Endothelial cell (in vitro differentiated cells): Measurements from ENCODE around the gene SEMA3G. TPM values are rescaled to one million over a fixed set of nuclear protein-coding genes. Genes with fewer than 3 reads are reported as not detected.
A peak's percentile ranks its signal among the peaks of the same experiment; 100 is the strongest.

ENCODE experiments used
- DNase-seq: peaks from one replicate; pipeline ENCODE4 v3.0.0; 2021; ENCODE audit warnings: low spot score
- H3K27ac Mint-ChIP-seq: one replicate; pipeline ENCODE4 v1.8.0; 2021; ENCODE audit warnings: mixed read lengths, inconsistent platforms; ENCODE audit not compliant: unreplicated experiment
- H3K27me3 Mint-ChIP-seq: one replicate; pipeline ENCODE4 v1.8.0; 2021; ENCODE audit warnings: mild to moderate bottlenecking, moderate library complexity, mixed read lengths, inconsistent platforms; ENCODE audit not compliant: unreplicated experiment
- H3K36me3 Mint-ChIP-seq: one replicate; pipeline ENCODE4 v1.8.0; 2021; ENCODE audit warnings: mild to moderate bottlenecking, low read depth, mixed read lengths, inconsistent platforms; ENCODE audit not compliant: unreplicated experiment
- H3K4me1 Mint-ChIP-seq: one replicate; pipeline ENCODE4 v1.8.0; 2021; ENCODE audit warnings: mild to moderate bottlenecking, mixed read lengths, inconsistent platforms; ENCODE audit not compliant: unreplicated experiment
- H3K4me3 Mint-ChIP-seq: one replicate; pipeline ENCODE4 v1.8.0; 2021; ENCODE audit warnings: mild to moderate bottlenecking, mixed read lengths, inconsistent platforms; ENCODE audit not compliant: unreplicated experiment
- H3K9me3 Mint-ChIP-seq: one replicate; pipeline ENCODE4 v1.8.0; 2021; ENCODE audit warnings: mixed read lengths, inconsistent platforms; ENCODE audit not compliant: unreplicated experiment
- CTCF ChIP-seq: fragments of 200-600 bp; sonication (generic); IDR thresholded peaks from one replicate; pipeline ENCODE4 v1.5.0; 2021; ENCODE audit warnings: antibody characterized with exemption; ENCODE audit not compliant: unreplicated experiment
- total RNA-seq: library from RNA; stranded (reverse); fragmentation: NEBNext Ultra II Directional; extraction: Animal tissue kit (Norgen Biotek cat#: 25700); gene quantifications from one replicate; pipeline ENCODE4 v1.2.1, GENCODE V29; 2021; ENCODE audit not compliant: unreplicated experiment

The SEMA3G gene
- total RNA-seq, 1 donor from 2014 or later, result 175 TPM

- peaks cover 22% of the 10 kb centered on the region for H3K36me3 Mint-ChIP-seq
Observed at GRCh38 chr3:52399593-52399992, 45.3 kb downstream of the SEMA3G start.

GRCh38 chr3:52399131-52399530, 45.8 kb downstream of the SEMA3G start:
- no peak overlapping the region for H3K4me3 Mint-ChIP-seq

More at GRCh38 chr3:52399593-52399992, 45.3 kb downstream of the SEMA3G start:
- Mint-ChIP-seq H3K27ac (peak overlapping the region; percentile 18), H3K27me3 (peaks cover 7% of the 10 kb centered on the region), H3K4me3 (no peak overlapping the region), H3K4me1 (no peaks in the 10 kb centered on the region), H3K9me3 (no peaks in the 10 kb centered on the region)
- no peak for DNase-seq
- no peak for TF ChIP-seq CTCF

GRCh38 chr3:52398670-52399081, 46.2 kb downstream of the SEMA3G start:
- H3K27ac Mint-ChIP-seq, result no peak overlapping the region
- no peaks in the 10 kb centered on the region for H3K9me3 Mint-ChIP-seq
- no peak overlapping the region for H3K4me3 Mint-ChIP-seq
- H3K27me3 Mint-ChIP-seq, result peaks cover 7% of the 10 kb centered on the region
- H3K4me1 Mint-ChIP-seq, result no peaks in the 10 kb centered on the region
- no peak for TF ChIP-seq CTCF
- H3K36me3 Mint-ChIP-seq, result peaks cover 16% of the 10 kb centered on the region
- DNase-seq, result no peak

More at GRCh38 chr3:52399131-52399530, 45.8 kb downstream of the SEMA3G start:
- H3K4me1 Mint-ChIP-seq, result no peaks in the 10 kb centered on the region
- H3K9me3 Mint-ChIP-seq, result no peaks in the 10 kb centered on the region
- peaks cover 20% of the 10 kb centered on the region for H3K36me3 Mint-ChIP-seq
- no peak overlapping the region for H3K27ac Mint-ChIP-seq
- peaks cover 7% of the 10 kb centered on the region for H3K27me3 Mint-ChIP-seq
- no peak for DNase-seq
- TF ChIP-seq CTCF, result no peak

- Mint-ChIP-seq H3K9me3 (no peaks in the 10 kb centered on the region), H3K36me3 (peaks cover 15% of the 10 kb centered on the region), H3K27ac (no peak overlapping the region), H3K4me1 (no peaks in the 10 kb centered on the region), H3K27me3 (peaks cover 7% of the 10 kb centered on the region), H3K4me3 (no peak overlapping the region)
- no peak for TF ChIP-seq CTCF
- DNase-seq, result no peak
Observed at GRCh38 chr3:52397676-52398399, 47.1 kb downstream of the SEMA3G start.

- Mint-ChIP-seq H3K4me3 (no peak overlapping the region), H3K27me3 (peaks cover 7% of the 10 kb centered on the region), H3K27ac (no peak overlapping the region), H3K36me3 (peaks cover 9% of the 10 kb centered on the region), H3K4me1 (no peaks in the 10 kb centered on the region), H3K9me3 (no peaks in the 10 kb centered on the region)
- TF ChIP-seq CTCF, result no peak
- DNase-seq, result no peak
Observed at GRCh38 chr3:52396907-52397591, 47.9 kb downstream of the SEMA3G start.
